Measurements from ENCODE around the gene LRFN4. TPM values are rescaled to one million over a fixed set of nuclear protein-coding genes. Genes with fewer than 3 reads are reported as not detected.
A peak's percentile ranks its signal among the peaks of the same experiment; 100 is the strongest.
"Not testable (repeated sequence)": the region's sequence is repeated elsewhere in the genome, so short reads cannot be mapped to it uniquely, and the experiment has no call there.

The LRFN4 gene
- 20.8 and 24.1 TPM in 2 replicates for total RNA-seq

GRCh38 chr11:66856496-66857233 is at the start of gene LRFN4:
Gene LRFN4, plus strand, starts transcription at chr11:66857064. Its CDS starts 681 bp downstream, at chr11:66857745.
- no peak for DNase-seq (ENCODE audit: low read depth, low spot score)

- DNase-seq (ENCODE audit: low read depth, low spot score) = no peak
These were observed 47.3 kb upstream of the LRFN4 start for GRCh38 chr11:66809592-66809991.

GRCh38 chr11:66810576-66811185 is 46.2 kb upstream of the LRFN4 start:
- DNase-seq (ENCODE audit: low read depth, low spot score) = no peak

- DNase-seq (ENCODE audit: low read depth, low spot score) = no peak
These were observed 42.2 kb upstream of the LRFN4 start for GRCh38 chr11:66814678-66815077.

- no peak for DNase-seq (ENCODE audit: low read depth, low spot score)
These were observed 41.2 kb upstream of the LRFN4 start for GRCh38 chr11:66815646-66816045.

GRCh38 chr11:66818231-66818955 is 38.5 kb upstream of the LRFN4 start:
- no peak for DNase-seq (ENCODE audit: low read depth, low spot score)

- no peak for DNase-seq (ENCODE audit: low read depth, low spot score)
These were observed 36.5 kb upstream of the LRFN4 start for GRCh38 chr11:66820381-66820780.

GRCh38 chr11:66820901-66821300 is 36.0 kb upstream of the LRFN4 start:
- no peak for DNase-seq (ENCODE audit: low read depth, low spot score)

GRCh38 chr11:66823700-66824099 is 33.2 kb upstream of the LRFN4 start:
- no peak for DNase-seq (ENCODE audit: low read depth, low spot score)

- DNase-seq (ENCODE audit: low read depth, low spot score) = not testable (repeated sequence)
These were observed 32.3 kb upstream of the LRFN4 start for GRCh38 chr11:66824573-66824972.

GRCh38 chr11:66834539-66834845 is 22.4 kb upstream of the LRFN4 start:
- no peak for DNase-seq (ENCODE audit: low read depth, low spot score)

- DNase-seq (ENCODE audit: low read depth, low spot score) = no peak
These were observed 21.9 kb upstream of the LRFN4 start for GRCh38 chr11:66834943-66835342.

- no peak for DNase-seq (ENCODE audit: low read depth, low spot score)
These were observed 21.0 kb upstream of the LRFN4 start for GRCh38 chr11:66835768-66836405.

GRCh38 chr11:66840317-66841091 is 16.4 kb upstream of the LRFN4 start:
- no peak for DNase-seq (ENCODE audit: low read depth, low spot score)

- DNase-seq (ENCODE audit: low read depth, low spot score) = no peak
These were observed 15.0 kb upstream of the LRFN4 start for GRCh38 chr11:66841861-66842260.

GRCh38 chr11:66842501-66842895 is 14.4 kb upstream of the LRFN4 start:
- no peak for DNase-seq (ENCODE audit: low read depth, low spot score)

- peak; percentile 47 for DNase-seq (ENCODE audit: low read depth, low spot score)
These were observed 13.7 kb upstream of the LRFN4 start, which contains the start of gene RCE1 for GRCh38 chr11:66842896-66843775. Gene RCE1, plus strand, starts transcription at chr11:66843441. Its CDS starts 15 bp downstream, at chr11:66843456.

GRCh38 chr11:66843776-66844495 is 12.9 kb upstream of the LRFN4 start:
- DNase-seq (ENCODE audit: low read depth, low spot score) = no peak

- no peak for DNase-seq (ENCODE audit: low read depth, low spot score)
These were observed 12.2 kb upstream of the LRFN4 start for GRCh38 chr11:66844496-66845142.
